Endometrium (tissue), 2 donors: ENCODE measurements around the gene MISP3.

Experiments
- FAIRE-seq: peaks from 2 replicates; lab custom pipeline; 2012; peaks lifted over from hg19 to GRCh38; lab: Jason Lieb, UNC
- donor health status: control.
- donor health status: control.

The MISP3 gene

GRCh38 chr19:14080887-14081796 is 8.6 kb downstream of the MISP3 start:
- FAIRE-seq = peak; percentile 99

- FAIRE-seq = no peak
Measured at GRCh38 chr19:14081797-14082674, 9.4 kb downstream of the MISP3 start.

GRCh38 chr19:14082675-14082960 is 10.0 kb downstream of the MISP3 start:
- FAIRE-seq = no peak

GRCh38 chr19:14085309-14085995 is 12.9 kb downstream of the MISP3 start, which contains the start of gene C19orf67:
Gene C19orf67 (minus strand): TSS chr19:14085783. CDS start chr19:14085627, 156 bp downstream.
- no peak for FAIRE-seq

DNA sequence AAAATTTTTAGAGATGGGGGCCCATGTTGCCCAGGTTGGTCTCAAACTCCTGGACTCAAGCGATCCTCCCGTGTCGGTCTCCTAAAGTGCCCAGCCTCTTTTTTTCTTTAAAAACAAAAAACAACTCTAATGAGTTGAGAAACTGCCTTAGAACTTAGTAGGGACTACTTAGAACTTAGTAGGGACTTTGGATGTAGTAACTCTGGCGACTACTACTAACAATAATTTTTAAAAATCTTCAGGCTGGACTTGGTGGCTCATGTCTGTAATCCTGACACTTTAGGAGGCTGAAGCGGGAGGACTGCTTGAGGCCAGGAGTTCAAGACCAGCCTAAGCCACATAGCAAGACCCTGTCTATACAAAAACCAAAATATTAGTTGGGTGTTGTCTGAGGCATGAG is 13.5 kb downstream of the MISP3 start:
- FAIRE-seq = no peak

- FAIRE-seq = no peak
Measured at GRCh38 chr19:14088634-14089411, 16.2 kb downstream of the MISP3 start.

GRCh38 chr19:14089412-14089661 is 16.8 kb downstream of the MISP3 start:
- no peak for FAIRE-seq

- no peak for FAIRE-seq
Measured at GRCh38 chr19:14089662-14090508, 17.3 kb downstream of the MISP3 start.

DNA sequence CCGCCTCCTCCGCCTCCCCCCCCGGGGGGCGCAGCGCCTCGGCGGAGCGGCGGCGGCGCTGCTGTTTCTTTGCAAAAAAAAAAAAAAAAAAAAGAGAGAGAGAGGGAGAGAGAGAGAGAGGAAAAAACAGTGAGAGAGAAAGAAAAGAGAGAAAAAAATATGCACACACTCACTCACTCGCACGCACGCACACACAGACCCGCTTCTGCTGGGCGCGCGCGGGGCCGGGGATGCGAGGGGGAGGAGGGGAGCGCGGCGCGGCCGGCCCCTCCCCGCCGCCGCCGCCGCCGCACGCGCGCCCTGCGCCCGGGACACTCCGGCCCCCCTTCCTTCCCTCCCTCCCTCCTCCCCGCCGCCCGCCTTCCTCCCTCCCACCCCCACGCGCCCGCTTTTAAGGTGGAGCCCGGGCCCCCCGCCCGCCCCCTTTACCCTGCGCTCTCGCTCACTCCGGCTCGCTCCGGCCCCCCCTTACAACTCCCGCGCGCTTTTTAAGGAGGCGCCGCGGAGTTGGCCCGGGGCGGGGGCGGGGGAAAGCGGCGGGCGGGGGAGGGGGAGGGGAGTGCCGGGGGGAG is 18.0 kb downstream of the MISP3 start, which contains the start of gene SAMD1:
SAMD1 (minus strand) TSS at position 243 of the 572 bp plus-strand sequence.
- no peak for FAIRE-seq

GRCh38 chr19:14091081-14091812 is 18.7 kb downstream of the MISP3 start:
- FAIRE-seq = no peak

DNA sequence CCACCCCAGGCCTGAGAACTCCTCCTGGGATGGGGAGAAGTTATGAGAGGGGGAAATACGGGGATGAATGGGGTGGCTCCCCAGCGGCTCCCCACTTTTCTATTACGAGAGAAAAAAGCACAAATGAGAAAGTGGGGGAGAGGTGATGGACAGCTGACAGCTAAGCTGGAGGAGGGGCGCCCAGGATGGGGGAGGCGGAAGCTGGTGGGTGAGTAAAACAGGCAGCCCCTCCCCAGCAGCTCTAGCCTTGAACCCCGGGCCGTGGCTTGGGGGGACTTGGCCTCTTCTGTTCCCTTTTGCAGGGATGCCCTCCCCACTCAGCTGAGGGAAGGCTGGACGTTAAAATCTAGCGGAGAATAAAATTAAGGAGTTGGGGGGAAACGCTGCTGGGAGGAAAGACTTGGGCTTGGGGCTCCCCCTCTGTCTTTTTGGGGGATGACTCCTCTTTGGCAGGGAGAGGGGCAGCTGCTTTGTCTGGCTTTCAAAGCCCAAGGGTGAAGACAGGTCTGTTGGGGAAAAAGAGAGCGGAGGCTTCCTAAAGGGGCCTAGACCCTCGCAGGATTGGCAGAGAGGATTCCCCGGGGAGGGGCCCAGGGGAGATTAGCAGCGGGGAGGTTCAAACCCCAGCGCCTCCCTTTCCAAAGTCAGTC is 19.4 kb downstream of the MISP3 start:
- no peak for FAIRE-seq

- FAIRE-seq = no peak
Measured at GRCh38 chr19:14093117-14093823, 20.7 kb downstream of the MISP3 start.

- FAIRE-seq = no peak
Measured at GRCh38 chr19:14094854-14095253, 22.3 kb downstream of the MISP3 start.

GRCh38 chr19:14096272-14096992 is 23.8 kb downstream of the MISP3 start:
- FAIRE-seq = no peak

DNA sequence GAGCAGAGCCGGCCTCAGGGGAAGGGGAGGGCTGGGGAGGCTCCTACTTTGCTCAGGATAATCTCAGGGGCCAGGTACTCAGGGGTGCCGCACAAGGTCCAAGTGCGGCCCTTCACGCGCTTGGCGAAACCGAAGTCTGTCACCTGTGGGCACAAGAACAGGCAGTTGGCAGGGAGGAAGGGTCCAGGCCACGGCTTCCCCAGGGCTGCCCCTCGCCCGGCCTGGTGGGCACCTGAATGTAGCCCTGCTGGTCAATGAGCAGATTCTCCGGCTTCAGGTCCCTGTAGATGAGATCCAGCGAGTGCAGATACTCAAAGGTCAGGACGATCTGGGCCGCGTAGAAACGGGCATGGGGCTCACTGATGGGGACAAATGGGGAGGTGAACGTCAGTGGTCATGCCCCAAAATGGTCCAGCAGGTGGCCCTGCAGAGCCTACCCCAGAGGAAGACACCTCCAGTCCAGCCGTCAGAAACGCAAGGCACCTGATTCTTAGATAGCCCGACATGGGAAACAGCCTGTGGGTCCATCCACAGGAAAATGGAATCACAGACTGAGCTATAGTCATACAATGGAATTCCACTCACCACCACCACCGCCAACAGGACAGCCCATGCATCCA is 25.1 kb downstream of the MISP3 start:
- FAIRE-seq = no peak

GRCh38 chr19:14101003-14101545 is 28.5 kb downstream of the MISP3 start:
- FAIRE-seq = no peak

- no peak for FAIRE-seq
Measured at GRCh38 chr19:14102102-14102696, 29.6 kb downstream of the MISP3 start.
